GM12878 (cell line): ENCODE results near the gene RABL6. TPM values are rescaled to one million over a fixed set of nuclear protein-coding genes. Genes with fewer than 3 reads are reported as not detected.

Experiments used
- BMI1 ChIP-seq: fragments of 450-650 bp; IDR thresholded peaks from 2 replicates; pipeline ENCODE4 v1.6.1; 2016; ENCODE audit warnings: mild to moderate bottlenecking, moderate library complexity, borderline replicate concordance
- CBFB ChIP-seq: IDR thresholded peaks from 2 replicates; pipeline ENCODE4 v1.6.1; 2016; ENCODE audit warnings: antibody characterized with exemption, low read depth
- CHD4 ChIP-seq: fragments of 200-600 bp; sonication (generic); IDR thresholded peaks from 2 replicates; pipeline ENCODE4 v1.6.1; 2016; ENCODE audit warnings: mild to moderate bottlenecking
- HCFC1 ChIP-seq: fragments of 150-350 bp; IDR thresholded peaks from 2 replicates; pipeline ENCODE4 v1.6.1; 2014; ENCODE audit warnings: low read length
- IKZF1 ChIP-seq: fragments of 450-650 bp; conservative IDR thresholded peaks from 2 replicates; pipeline ENCODE4 v1.6.1; 2017; ENCODE audit warnings: antibody characterized with exemption, mild to moderate bottlenecking
- IKZF2 ChIP-seq, 2 experiments: fragments of 450-650 bp; IDR thresholded peaks; 2 replicates each; pipeline ENCODE4 v1.6.1; 2017; ENCODE audit warnings: mild to moderate bottlenecking in 2 of 2, moderate library complexity in 2 of 2
- NR2C1 ChIP-seq: fragments of 450-650 bp; IDR thresholded peaks from 2 replicates; pipeline ENCODE4 v1.6.1; 2017; ENCODE audit warnings: antibody characterized with exemption, mild to moderate bottlenecking, moderate library complexity
- PML ChIP-seq: IDR thresholded peaks from 2 replicates; pipeline ENCODE4 v1.6.1; 2012; ENCODE audit warnings: low read length, inconsistent platforms
- POLR2AphosphoS2 ChIP-seq: IDR thresholded peaks from 2 replicates; pipeline ENCODE4 v1.6.1; 2011; ENCODE audit warnings: low read depth, mild to moderate bottlenecking, low read length, improper control_type of control experiment, moderate library complexity
- SMAD5 ChIP-seq: IDR thresholded peaks from 2 replicates; pipeline ENCODE4 v1.6.1; 2016; ENCODE audit warnings: antibody characterized with exemption, low read depth
- SP1 ChIP-seq: IDR thresholded peaks from one replicate; pipeline ENCODE4 v1.6.1; 2011; ENCODE audit warnings: low read depth, low read length
- SRF ChIP-seq, 2 experiments: IDR thresholded peaks; 2 replicates each; pipeline ENCODE4 v1.6.1; 2011; ENCODE audit warnings: low read depth in 2 of 2, low read length in 2 of 2, mild to moderate bottlenecking in 1 of 2, moderate library complexity in 1 of 2
- TAF1 ChIP-seq: IDR thresholded peaks from 2 replicates; pipeline ENCODE4 v1.6.1; 2011; ENCODE audit warnings: mild to moderate bottlenecking, low read depth, low read length, borderline replicate concordance
- TARDBP ChIP-seq: IDR thresholded peaks from 2 replicates; pipeline ENCODE4 v1.6.1; 2016; ENCODE audit warnings: borderline replicate concordance
- WRNIP1 ChIP-seq: IDR thresholded peaks from 2 replicates; pipeline ENCODE4 v1.6.1; 2011; ENCODE audit warnings: low read depth, low read length, improper control_type of control experiment, borderline replicate concordance
- YY1 ChIP-seq: IDR thresholded peaks from 2 replicates; pipeline ENCODE4 v1.6.1; 2011; ENCODE audit warnings: low read depth, mild to moderate bottlenecking, low read length
- ZBED1 ChIP-seq: IDR thresholded peaks from 2 replicates; pipeline ENCODE4 v1.6.1; 2016; ENCODE audit warnings: borderline replicate concordance
- ZSCAN29 ChIP-seq: fragments of 450-650 bp; IDR thresholded peaks from 2 replicates; pipeline ENCODE4 v1.6.1; 2017; ENCODE audit warnings: mild to moderate bottlenecking, moderate library complexity
- polyA plus RNA-seq, 11 experiments: library from polyadenylated mRNA; depleted of rRNA in 4 of 11; unstranded in 6 of 11; stranded (reverse) in 5 of 11; fragments of >200 nt; fragmentation: Nextera tagmentation in 4 of 11; fragmentation: Illumina TruSeq in 1 of 11; extraction: Ambion mirVana in 4 of 11; extraction: Trizol in 1 of 11; gene quantifications; 1 replicate in 1 of 11; 2 replicates in 10 of 11; pipeline versions ENCODE4 v1.2.1 to v1.2.3, GENCODE V29; 2011 to 2016; ENCODE audit warnings: inconsistent platforms in 2 of 11, missing spikeins in 2 of 11, low read depth in 1 of 11
- total RNA-seq, 4 experiments: library from RNA; depleted of rRNA in 3 of 4; stranded (reverse); fragments of >200 nt in 3 of 4; fragmentation: Illumina TruSeq in 1 of 4; extraction: Trizol in 1 of 4; gene quantifications; 2 replicates each; pipeline versions ENCODE4 v1.2.1 to v1.2.3, GENCODE V29; 2013 to 2021
- TF ChIP-seq, protein P1 (sequence below): fragments of 450-650 bp; IDR thresholded peaks from 2 replicates; pipeline ENCODE4 v1.6.1; 2014; ENCODE audit warnings: mild to moderate bottlenecking
- TF ChIP-seq, protein P2 (sequence below): fragments of 450-650 bp; IDR thresholded peaks from 2 replicates; pipeline ENCODE4 v1.6.1; 2017; ENCODE audit warnings: mild to moderate bottlenecking, moderate library complexity
- TF ChIP-seq, protein P3 (sequence below): IDR thresholded peaks from 2 replicates; pipeline ENCODE4 v1.6.1; 2012; ENCODE audit warnings: low read depth, low read length, improper control_type of control experiment
- TF ChIP-seq, protein P4 (sequence below): IDR thresholded peaks from 2 replicates; pipeline ENCODE4 v1.6.1; 2012; ENCODE audit warnings: mild to moderate bottlenecking, low read depth, low read length

Gene RABL6
- total and polyA plus RNA-seq, 10 of the 15 experiments (the other 5 are each of a cell fraction or from before 2014, with no cell fraction given), result 1.4 to 134 (median 42.7) TPM

DNA sequence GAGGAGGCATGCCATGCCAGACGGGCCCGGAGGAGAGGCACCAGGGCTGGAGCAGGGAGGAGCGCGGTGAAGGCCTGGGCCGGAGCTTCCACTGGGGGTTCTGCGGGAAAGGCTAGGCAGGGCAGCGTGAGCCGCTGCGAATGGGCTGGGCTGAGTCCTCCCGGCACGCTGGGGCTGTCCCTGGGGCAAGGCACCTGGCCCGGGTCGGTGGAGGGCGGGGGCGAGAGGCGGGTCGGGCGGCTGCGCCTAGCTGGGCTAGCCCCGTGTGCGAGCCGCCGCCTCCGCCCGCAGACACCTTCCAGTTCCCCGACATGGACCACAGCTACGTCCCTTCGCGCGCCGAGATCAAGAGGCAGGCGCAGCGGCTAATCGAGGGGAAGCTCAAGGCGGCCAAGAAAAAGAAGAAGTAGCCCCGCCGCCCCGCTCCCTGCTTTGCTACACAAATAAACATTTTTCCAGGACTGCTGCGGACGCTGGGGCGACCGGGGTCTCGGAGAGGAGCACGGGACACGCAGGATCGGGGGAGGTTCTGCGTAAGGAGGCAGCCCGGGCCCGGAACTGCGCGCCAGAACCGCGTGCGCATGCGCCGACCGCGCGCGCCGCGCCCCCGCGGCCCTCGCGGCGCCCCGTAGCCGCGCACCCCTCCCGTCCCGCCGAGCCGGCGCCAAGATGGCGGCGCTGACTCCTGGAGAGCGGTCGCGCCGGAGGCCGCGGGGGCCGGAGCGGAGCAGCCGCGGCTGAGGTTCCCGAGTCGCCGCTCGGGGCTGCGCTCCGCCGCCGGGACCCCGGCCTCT lies at the start of gene RABL6 (continued):
- TF ChIP-seq, protein P1, sequence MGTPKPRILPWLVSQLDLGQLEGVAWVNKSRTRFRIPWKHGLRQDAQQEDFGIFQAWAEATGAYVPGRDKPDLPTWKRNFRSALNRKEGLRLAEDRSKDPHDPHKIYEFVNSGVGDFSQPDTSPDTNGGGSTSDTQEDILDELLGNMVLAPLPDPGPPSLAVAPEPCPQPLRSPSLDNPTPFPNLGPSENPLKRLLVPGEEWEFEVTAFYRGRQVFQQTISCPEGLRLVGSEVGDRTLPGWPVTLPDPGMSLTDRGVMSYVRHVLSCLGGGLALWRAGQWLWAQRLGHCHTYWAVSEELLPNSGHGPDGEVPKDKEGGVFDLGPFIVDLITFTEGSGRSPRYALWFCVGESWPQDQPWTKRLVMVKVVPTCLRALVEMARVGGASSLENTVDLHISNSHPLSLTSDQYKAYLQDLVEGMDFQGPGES, result peak; percentile 48; the same call in 1 of the 2 replicates
- TF ChIP-seq SP1 (peak; percentile 33), PML (peak; percentile 54; the same call in 1 of the 2 replicates), SMAD5 (peak; percentile 53; the same call in 1 of the 2 replicates), WRNIP1 (no peak), TARDBP (no peak), HCFC1 (peak; percentile 52; the same call in 1 of the 2 replicates), NR2C1 (peak; percentile 51; the same call in 1 of the 2 replicates), POLR2AphosphoS2 (peak; percentile 66), ZSCAN29 (no peak), ZBED1 (no peak), TAF1 (peak; percentile 97), CHD4 (no peak), BMI1 (no peak), YY1 (peak; percentile 96), IKZF2 (IDR thresholded peaks at IDR 0.05) (peak in 1 of 2 experiments; percentile 40; a peak in 1 of 4 replicates), CBFB (peak; percentile 39; the same call in 1 of the 2 replicates), IKZF1 (peak; percentile 91), SRF (IDR thresholded peaks at IDR 0.05; ENCODE audit: low read depth in 2 of 2, low read length in 2 of 2) (0 out of 4 replicates have a peak, but pooled peaks of 1 of the 2 experiments have one; percentile 11)
- TF ChIP-seq, protein P2, sequence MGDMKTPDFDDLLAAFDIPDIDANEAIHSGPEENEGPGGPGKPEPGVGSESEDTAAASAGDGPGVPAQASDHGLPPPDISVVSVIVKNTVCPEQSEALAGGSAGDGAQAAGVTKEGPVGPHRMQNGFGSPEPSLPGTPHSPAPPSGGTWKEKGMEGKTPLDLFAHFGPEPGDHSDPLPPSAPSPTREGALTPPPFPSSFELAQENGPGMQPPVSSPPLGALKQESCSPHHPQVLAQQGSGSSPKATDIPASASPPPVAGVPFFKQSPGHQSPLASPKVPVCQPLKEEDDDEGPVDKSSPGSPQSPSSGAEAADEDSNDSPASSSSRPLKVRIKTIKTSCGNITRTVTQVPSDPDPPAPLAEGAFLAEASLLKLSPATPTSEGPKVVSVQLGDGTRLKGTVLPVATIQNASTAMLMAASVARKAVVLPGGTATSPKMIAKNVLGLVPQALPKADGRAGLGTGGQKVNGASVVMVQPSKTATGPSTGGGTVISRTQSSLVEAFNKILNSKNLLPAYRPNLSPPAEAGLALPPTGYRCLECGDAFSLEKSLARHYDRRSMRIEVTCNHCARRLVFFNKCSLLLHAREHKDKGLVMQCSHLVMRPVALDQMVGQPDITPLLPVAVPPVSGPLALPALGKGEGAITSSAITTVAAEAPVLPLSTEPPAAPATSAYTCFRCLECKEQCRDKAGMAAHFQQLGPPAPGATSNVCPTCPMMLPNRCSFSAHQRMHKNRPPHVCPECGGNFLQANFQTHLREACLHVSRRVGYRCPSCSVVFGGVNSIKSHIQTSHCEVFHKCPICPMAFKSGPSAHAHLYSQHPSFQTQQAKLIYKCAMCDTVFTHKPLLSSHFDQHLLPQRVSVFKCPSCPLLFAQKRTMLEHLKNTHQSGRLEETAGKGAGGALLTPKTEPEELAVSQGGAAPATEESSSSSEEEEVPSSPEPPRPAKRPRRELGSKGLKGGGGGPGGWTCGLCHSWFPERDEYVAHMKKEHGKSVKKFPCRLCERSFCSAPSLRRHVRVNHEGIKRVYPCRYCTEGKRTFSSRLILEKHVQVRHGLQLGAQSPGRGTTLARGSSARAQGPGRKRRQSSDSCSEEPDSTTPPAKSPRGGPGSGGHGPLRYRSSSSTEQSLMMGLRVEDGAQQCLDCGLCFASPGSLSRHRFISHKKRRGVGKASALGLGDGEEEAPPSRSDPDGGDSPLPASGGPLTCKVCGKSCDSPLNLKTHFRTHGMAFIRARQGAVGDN, result peak; percentile 71
- TF ChIP-seq, protein P3, sequence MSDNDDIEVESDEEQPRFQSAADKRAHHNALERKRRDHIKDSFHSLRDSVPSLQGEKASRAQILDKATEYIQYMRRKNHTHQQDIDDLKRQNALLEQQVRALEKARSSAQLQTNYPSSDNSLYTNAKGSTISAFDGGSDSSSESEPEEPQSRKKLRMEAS, result 0 out of 2 replicates have a peak, but pooled peaks have one; percentile 45
- TF ChIP-seq, protein P4, sequence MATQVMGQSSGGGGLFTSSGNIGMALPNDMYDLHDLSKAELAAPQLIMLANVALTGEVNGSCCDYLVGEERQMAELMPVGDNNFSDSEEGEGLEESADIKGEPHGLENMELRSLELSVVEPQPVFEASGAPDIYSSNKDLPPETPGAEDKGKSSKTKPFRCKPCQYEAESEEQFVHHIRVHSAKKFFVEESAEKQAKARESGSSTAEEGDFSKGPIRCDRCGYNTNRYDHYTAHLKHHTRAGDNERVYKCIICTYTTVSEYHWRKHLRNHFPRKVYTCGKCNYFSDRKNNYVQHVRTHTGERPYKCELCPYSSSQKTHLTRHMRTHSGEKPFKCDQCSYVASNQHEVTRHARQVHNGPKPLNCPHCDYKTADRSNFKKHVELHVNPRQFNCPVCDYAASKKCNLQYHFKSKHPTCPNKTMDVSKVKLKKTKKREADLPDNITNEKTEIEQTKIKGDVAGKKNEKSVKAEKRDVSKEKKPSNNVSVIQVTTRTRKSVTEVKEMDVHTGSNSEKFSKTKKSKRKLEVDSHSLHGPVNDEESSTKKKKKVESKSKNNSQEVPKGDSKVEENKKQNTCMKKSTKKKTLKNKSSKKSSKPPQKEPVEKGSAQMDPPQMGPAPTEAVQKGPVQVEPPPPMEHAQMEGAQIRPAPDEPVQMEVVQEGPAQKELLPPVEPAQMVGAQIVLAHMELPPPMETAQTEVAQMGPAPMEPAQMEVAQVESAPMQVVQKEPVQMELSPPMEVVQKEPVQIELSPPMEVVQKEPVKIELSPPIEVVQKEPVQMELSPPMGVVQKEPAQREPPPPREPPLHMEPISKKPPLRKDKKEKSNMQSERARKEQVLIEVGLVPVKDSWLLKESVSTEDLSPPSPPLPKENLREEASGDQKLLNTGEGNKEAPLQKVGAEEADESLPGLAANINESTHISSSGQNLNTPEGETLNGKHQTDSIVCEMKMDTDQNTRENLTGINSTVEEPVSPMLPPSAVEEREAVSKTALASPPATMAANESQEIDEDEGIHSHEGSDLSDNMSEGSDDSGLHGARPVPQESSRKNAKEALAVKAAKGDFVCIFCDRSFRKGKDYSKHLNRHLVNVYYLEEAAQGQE, result 0 out of 2 replicates have a peak, but pooled peaks have one; percentile 29
